Effector memory CD4-positive, alpha-beta T cell (primary cell): Measurements from ENCODE around the gene SLC9A1.
"Not testable (repeated sequence)": the region's sequence is repeated elsewhere in the genome, so short reads cannot be mapped to it uniquely, and the experiment has no call there.

Experiments used
- DNase-seq, 3 donors: peaks; one replicate each; pipeline ENCODE4 v3.0.0-alpha.2; 2020
- H3K27ac ChIP-seq: 2 replicates; pipeline ENCODE4 v1.7.0; 2013; ENCODE audit warnings: mild to moderate bottlenecking, low read length, moderate library complexity; ENCODE audit not compliant: insufficient read depth, poor library complexity, severe bottlenecking
- H3K27me3 ChIP-seq: replicated peaks from 2 replicates; pipeline ENCODE4 v1.7.0; 2013; ENCODE audit warnings: mild to moderate bottlenecking, low read length; ENCODE audit not compliant: insufficient read depth, control insufficient read depth, poor library complexity, severe bottlenecking
- H3K36me3 ChIP-seq: 2 replicates; pipeline ENCODE4 v1.7.0; 2013; ENCODE audit warnings: mild to moderate bottlenecking, low read length, moderate library complexity; ENCODE audit not compliant: control insufficient read depth, insufficient read depth
- H3K4me1 ChIP-seq: 2 replicates; pipeline ENCODE4 v1.7.0; 2013; ENCODE audit warnings: low read length, mild to moderate bottlenecking; ENCODE audit not compliant: control insufficient read depth, insufficient read depth, poor library complexity, severe bottlenecking
- H3K4me3 ChIP-seq: 2 replicates; pipeline ENCODE4 v1.7.0; 2013; ENCODE audit warnings: low read length, low read depth, mild to moderate bottlenecking; ENCODE audit not compliant: insufficient read depth, poor library complexity, severe bottlenecking
- H3K9me3 ChIP-seq: 2 replicates; pipeline ENCODE4 v1.7.0; 2013; ENCODE audit warnings: mild to moderate bottlenecking, low read length, moderate library complexity; ENCODE audit not compliant: control insufficient read depth

The SLC9A1 gene

DNA sequence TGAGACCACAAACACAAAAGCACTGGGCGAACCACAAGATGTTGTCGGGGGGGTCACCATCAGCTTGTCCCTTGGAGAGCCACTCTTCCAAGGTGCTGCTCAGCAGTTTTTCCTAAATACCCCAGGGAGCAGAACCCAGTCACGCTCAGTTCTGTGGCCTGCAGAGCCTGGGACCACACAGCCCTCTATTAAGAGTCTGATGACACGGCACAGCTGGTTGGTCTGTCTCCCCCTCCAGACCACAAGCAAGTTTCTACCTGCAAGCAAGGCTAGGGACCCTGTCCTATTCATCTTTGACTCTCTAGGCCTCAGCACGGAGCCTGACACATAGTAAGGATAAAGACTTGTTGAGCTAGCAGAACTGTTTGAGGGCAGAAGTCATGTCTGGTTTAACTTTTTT, 28.5 kb downstream of the SLC9A1 start:
- H3K36me3 ChIP-seq, result no peaks in the 10 kb centered on the region
- no peak for DNase-seq

DNA sequence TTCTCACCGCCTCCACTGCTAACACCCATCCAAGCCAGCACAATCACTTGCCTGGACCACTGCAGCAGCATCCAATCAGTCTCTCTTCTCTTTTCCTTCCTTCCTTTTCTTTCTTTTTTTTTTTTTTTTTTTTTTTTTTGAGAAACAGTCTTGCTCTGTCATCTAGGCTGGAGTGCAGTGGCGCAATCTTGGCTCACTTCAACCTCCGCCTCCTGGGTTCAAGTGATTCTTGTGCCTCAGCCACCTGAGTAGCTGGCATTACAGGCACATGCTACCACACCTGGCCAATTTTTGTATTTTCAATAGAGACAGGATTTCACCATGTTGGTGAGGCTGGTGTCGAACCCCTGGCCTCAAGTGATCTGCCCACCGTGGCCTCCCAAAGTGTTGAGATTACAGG, 29.8 kb downstream of the SLC9A1 start:
- H3K9me3 ChIP-seq, DNase-seq, H3K27ac ChIP-seq, H3K4me3 ChIP-seq, H3K36me3 ChIP-seq, H3K4me1 ChIP-seq, H3K27me3 ChIP-seq: not testable (repeated sequence)

More for the DNA sequence above, 28.5 kb downstream of the SLC9A1 start:
- Histone ChIP-seq H3K4me1 (no peaks in the 10 kb centered on the region), H3K9me3 (no peaks in the 10 kb centered on the region), H3K27ac (no peak overlapping the region), H3K4me3 (no peak overlapping the region), H3K27me3 (no peaks in the 10 kb centered on the region)

DNA sequence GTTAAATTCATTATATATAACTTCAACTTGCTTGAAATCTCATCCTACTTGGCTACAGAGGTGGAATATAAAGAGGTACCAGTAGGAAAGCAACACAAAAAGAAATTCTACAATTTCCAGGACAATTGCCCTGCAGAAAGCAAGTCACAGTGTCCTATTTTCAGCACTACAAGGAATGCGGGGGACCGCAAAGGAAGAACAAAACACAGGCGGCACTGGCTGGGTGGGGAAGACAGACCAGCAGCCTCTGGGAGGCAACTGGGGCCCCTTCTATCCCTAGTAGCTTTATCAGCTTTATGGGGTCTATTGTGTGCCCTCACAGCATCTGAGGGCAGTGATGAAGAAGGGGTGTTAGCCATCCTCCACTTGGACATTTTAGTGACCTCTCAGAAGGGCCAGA, 30.5 kb downstream of the SLC9A1 start:
- no peak for DNase-seq
- no peaks in the 10 kb centered on the region for H3K27me3 ChIP-seq
- H3K4me1 ChIP-seq, result no peaks in the 10 kb centered on the region
- no peak overlapping the region for H3K27ac ChIP-seq
- no peaks in the 10 kb centered on the region for H3K9me3 ChIP-seq
- H3K4me3 ChIP-seq, result no peak overlapping the region
- H3K36me3 ChIP-seq, result no peaks in the 10 kb centered on the region

DNA sequence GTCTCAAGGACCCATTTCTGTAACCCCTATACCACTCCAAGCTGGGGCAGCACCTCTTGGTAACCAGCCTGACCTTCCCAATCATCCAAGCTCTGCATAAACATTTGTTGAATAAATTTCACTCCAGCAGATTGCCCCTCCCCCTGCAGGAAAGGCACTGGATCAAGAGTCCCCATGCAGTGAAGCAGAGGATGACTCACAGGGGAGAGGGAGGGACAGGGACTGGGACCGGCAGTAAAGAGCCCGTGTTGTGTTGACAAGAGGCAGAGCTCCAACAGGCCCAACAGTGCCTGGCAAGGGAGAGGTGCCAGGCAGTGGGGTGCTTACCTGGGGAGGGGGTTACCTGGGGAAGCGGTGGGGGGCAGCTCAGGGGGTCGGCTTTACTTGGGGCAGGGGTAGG, 32.3 kb downstream of the SLC9A1 start:
- no peaks in the 10 kb centered on the region for H3K4me1 ChIP-seq
- DNase-seq, result no peak
- H3K27ac ChIP-seq, result no peak overlapping the region

DNA sequence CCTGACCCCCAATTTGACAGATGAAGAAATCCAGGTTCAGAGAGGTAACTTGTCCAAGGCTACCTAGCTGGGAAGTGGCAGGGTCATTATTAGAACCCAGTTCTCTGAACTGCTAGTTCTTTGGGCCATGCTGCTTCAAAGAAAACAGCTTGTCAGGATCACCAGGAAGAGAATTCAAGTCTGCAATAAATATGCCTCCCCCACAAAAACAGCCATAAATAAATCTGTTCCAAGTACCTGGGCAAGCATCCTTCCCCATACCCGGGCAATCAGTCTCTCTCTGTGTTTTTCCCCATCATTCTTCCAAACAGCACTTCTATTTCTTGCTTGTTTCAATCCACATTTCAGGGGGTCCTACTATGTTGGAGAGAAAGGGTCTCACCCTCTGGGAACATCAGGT, 34.1 kb downstream of the SLC9A1 start:
- Histone ChIP-seq H3K9me3 (no peaks in the 10 kb centered on the region), H3K36me3 (no peaks in the 10 kb centered on the region), H3K4me3 (no peak overlapping the region), H3K27ac (no peak overlapping the region), H3K4me1 (no peaks in the 10 kb centered on the region), H3K27me3 (no peaks in the 10 kb centered on the region)
- DNase-seq, result no peak

More for the DNA sequence above, 32.3 kb downstream of the SLC9A1 start:
- H3K36me3 ChIP-seq, result no peaks in the 10 kb centered on the region
- H3K4me3 ChIP-seq, result no peak overlapping the region
- no peaks in the 10 kb centered on the region for H3K9me3 ChIP-seq
- no peaks in the 10 kb centered on the region for H3K27me3 ChIP-seq

DNA sequence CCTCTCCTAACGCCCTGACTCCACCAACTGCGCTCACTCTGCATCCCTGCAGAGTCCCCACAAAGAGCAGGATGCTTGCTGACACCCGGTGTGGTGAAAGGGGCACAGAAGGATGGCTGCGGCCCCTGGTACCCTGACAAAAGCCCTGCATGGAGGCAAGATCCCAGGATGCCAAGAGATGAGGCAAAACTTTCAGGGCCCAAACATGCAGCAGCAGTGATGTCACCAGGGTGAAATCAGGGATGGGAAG, 36.6 kb downstream of the SLC9A1 start:
- Histone ChIP-seq H3K9me3 (no peaks in the 10 kb centered on the region), H3K4me3 (no peak overlapping the region), H3K27ac (no peak overlapping the region), H3K27me3 (no peaks in the 10 kb centered on the region), H3K4me1 (peaks cover 5% of the 10 kb centered on the region), H3K36me3 (no peaks in the 10 kb centered on the region)
- no peak for DNase-seq

DNA sequence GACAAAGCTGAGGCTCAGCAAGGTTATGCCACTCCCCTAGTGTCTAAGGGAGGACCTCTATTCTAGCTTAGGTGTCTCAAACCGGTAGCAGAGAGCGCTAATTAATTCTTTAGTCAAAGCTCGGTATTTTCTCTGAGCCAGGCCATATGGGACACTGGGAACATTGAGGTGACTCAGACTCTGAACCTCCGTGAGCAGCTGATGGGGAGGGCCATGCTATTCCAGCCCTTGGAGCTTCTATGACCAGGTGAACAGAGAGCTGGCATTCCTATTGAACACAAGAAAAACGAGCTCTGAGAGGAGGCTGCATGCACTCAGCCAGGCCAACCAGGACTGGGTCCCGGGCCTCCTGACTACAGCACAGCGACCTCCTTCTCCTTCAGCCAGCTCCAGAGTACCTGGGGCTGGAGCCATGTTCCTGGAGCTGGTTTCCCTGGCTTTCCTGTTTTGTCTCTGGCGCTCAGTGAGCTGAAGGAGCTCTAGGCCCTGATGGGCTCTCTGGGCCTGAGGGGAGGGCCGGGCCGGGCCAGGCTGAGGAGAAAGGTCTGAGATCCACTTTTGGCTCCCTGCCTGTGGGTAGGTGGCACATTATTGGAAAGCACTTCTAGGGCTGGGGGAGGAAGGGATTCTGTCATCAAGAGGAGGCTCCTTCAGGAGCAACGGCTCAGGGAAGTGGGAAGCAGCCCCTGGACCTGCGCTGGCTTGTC, 37.0 kb downstream of the SLC9A1 start:
- Histone ChIP-seq H3K27me3 (no peaks in the 10 kb centered on the region), H3K9me3 (no peaks in the 10 kb centered on the region), H3K4me3 (no peak overlapping the region), H3K4me1 (peaks cover 5% of the 10 kb centered on the region), H3K27ac (no peak overlapping the region), H3K36me3 (no peaks in the 10 kb centered on the region)
- DNase-seq, result no peak

DNA sequence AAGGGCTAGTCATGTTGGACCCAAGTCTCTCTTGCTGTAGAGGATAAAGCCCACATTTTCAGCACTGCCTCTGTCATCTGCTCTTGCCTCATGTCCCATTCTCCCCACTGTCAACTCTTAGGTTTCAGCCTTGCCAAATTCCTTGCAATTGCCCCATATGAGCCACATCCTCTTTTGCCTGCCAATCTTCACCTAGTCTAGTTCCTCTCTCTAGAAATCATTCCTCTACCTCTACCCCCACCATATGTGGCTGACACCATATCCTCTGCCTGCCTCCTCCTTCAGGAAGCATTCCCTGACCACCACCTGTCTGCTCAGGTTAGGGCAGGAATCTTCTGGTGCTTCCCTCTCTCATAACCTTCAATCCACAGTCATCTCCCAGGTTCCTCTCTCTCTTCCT, 38.2 kb downstream of the SLC9A1 start:
- no peak overlapping the region for H3K4me3 ChIP-seq
- H3K4me1 ChIP-seq, result peaks cover 14% of the 10 kb centered on the region
- H3K27ac ChIP-seq, result no peak overlapping the region
- H3K9me3 ChIP-seq, result no peaks in the 10 kb centered on the region
- H3K27me3 ChIP-seq, result no peaks in the 10 kb centered on the region
- no peaks in the 10 kb centered on the region for H3K36me3 ChIP-seq
- DNase-seq, result no peak

DNA sequence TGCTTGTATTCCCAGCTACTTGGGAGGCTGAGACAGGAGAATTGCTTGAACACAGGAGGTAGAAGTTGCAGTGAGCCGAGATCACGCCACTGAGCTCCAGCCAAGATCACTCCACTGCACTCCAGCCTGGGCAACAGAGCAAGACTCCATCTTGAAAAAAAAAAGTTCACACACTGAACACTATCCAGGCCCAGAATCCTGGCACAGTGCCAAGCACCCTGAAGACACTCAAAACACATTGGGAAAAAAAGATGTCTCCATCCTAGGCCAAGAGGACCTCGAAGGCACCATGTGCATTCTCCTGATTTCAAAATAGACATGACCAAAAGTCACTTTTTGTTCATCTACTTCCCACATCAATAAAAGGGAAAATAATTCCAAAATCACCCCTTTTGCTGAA, 38.7 kb downstream of the SLC9A1 start:
- Histone ChIP-seq H3K4me3 (no peak overlapping the region), H3K9me3 (no peaks in the 10 kb centered on the region), H3K27me3 (no peaks in the 10 kb centered on the region), H3K27ac (no peak overlapping the region), H3K4me1 (peaks cover 17% of the 10 kb centered on the region), H3K36me3 (no peaks in the 10 kb centered on the region)
- no peak for DNase-seq

DNA sequence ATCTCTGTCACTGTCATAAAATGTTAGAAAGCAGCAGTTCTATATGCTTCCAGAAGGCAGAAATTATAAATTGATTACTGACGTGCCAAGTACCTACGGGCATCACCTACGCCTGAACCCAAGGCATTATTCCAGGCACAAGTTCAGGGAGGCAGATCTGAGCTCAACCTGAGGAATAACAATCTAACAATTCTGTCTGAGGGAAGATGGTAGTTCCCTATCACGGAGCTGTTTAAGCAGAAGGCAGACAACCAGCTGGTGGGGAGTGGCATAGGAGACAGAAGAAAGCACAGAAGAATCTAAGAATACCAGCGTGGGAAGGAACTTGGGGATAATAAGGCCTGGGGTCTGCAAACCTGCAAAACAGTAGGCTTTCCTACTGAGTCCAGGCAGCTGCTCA, 40.4 kb downstream of the SLC9A1 start:
- DNase-seq, result no peak
- Histone ChIP-seq H3K4me1 (peaks cover 17% of the 10 kb centered on the region), H3K27me3 (no peaks in the 10 kb centered on the region), H3K36me3 (no peaks in the 10 kb centered on the region), H3K27ac (no peak overlapping the region), H3K9me3 (no peaks in the 10 kb centered on the region), H3K4me3 (no peak overlapping the region)

DNA sequence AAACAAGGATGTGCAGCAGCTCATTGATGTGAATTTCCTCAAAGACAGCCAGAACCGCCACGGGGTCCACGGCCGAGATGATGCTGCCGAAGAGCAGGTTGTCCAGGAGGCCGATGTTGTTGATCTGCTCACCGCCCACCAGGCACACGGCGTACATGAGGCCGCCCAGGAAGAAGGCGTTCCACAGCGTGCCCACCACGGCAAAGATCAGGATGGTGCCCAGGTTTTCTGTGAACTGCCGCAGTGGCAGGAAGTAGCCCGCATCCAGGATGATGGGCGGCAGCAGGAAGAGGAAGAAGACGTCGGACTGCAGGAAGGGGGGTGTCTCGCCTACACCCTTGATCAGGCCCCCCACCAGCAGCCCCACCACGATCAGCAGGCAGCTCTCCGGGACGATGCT, 41.1 kb downstream of the SLC9A1 start:
- H3K27ac ChIP-seq, result no peak overlapping the region
- H3K4me1 ChIP-seq, result peaks cover 17% of the 10 kb centered on the region
- DNase-seq, result no peak

More for the DNA sequence above, 41.1 kb downstream of the SLC9A1 start:
- H3K4me3 ChIP-seq, result no peak overlapping the region
- H3K36me3 ChIP-seq, result no peaks in the 10 kb centered on the region
- H3K27me3 ChIP-seq, result no peaks in the 10 kb centered on the region
- no peaks in the 10 kb centered on the region for H3K9me3 ChIP-seq
